ENCODE data around the gene KCNJ10.

The KCNJ10 gene

DNA sequence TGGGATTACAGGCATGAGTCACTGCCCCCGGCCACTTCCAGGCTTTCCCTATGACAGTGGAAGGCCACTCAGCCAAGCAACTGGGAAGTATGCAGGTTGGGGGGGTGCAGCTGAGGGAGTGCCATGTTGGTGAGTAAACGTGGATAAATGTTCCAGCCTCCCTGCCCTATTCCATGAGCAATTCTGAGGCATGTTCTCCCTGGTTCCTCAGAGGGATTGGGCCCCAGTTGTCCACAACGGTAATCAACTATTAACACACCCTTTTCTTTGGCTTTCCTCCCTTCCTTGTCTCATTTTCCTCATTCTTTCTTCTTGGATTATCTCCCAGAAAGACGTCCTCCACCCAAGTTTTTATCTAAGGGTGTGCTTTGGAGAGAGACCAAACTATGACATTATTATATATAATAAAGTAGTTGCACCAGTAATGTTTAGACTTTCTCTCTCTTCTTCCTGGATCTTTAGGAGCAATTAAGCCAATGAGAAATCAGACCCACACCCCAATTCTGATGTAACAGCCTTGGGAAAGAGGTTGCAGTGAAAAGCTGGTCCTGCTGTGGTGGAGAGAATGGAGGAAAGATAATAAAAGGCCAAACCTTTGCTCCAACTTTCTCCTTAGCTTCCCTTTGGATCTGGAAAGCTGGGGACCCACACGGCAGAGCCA lies 109.1 kb downstream of the KCNJ10 start:
- Histone ChIP-seq H3K36me3 (replicated peaks in 1 of 2; ENCODE audit: control insufficient read depth in 2 of 2, insufficient read depth in 2 of 2, low read length in 2 of 2) (no peaks in the 10 kb centered on the region), H2AK5ac (ENCODE audit: low read depth, low read length) (no peak overlapping the region), H3K23ac (ENCODE audit: low read depth, low read length, poor library complexity) (no peak overlapping the region), H4K8ac (ENCODE audit: low read depth, low read length) (no peak overlapping the region), H3K4me1 (ENCODE audit: control insufficient read depth in 2 of 2, insufficient read depth in 1 of 2, low read depth in 1 of 2, low read length in 2 of 2) (peaks cover 0 to 6% of the 10 kb centered on the region in 2 donors), H4K91ac (ENCODE audit: low read depth, low read length, poor library complexity) (no peak overlapping the region), H2BK12ac (ENCODE audit: low read length) (no peak overlapping the region), H3K4me2 (ENCODE audit: insufficient read depth, low read length, poor library complexity, severe bottlenecking) (no peak overlapping the region), H2AFZ (ENCODE audit: low read length) (no peak overlapping the region), H3K27ac (replicated peaks; ENCODE audit: low read length) (no peak overlapping the region), H2BK15ac (ENCODE audit: low read length) (no peak overlapping the region), H3K4ac (ENCODE audit: low read length) (no peak overlapping the region), H2BK5ac (ENCODE audit: low read length) (no peak overlapping the region), H3K79me1 (ENCODE audit: low read depth, low read length) (no peaks in the 10 kb centered on the region), H3K9me3 (replicated peaks in 1 of 2; ENCODE audit: control insufficient read depth in 2 of 2, insufficient read depth in 1 of 2, low read depth in 1 of 2, low read length in 2 of 2) (no peaks in the 10 kb centered on the region), H3K27me3 (ENCODE audit: control insufficient read depth in 3 of 3, insufficient read depth in 3 of 3, low read depth in 1 of 3, low read length in 3 of 3) (peaks cover 0 to 35% (median 0%) of the 10 kb centered on the region in 3 experiments), H3K14ac (ENCODE audit: low read length) (no peak overlapping the region), H2BK120ac (ENCODE audit: low read depth, low read length) (no peak overlapping the region), H3K4me3 (ENCODE audit: low read length in 2 of 2) (no peak overlapping the region), H3K18ac (ENCODE audit: low read length) (no peak overlapping the region), H3K9ac (ENCODE audit: low read depth, low read length, poor library complexity) (no peak overlapping the region)
- no CpG with 5 or more reads among the region's 5 CpGs for WGBS, 2 donors (ENCODE audit: extremely low coverage in 2 of 2, insufficient read length in 2 of 2, insufficient replicate concordance in 1 of 2)
- DNase-seq (ENCODE audit: low spot score), result no peak

DNA sequence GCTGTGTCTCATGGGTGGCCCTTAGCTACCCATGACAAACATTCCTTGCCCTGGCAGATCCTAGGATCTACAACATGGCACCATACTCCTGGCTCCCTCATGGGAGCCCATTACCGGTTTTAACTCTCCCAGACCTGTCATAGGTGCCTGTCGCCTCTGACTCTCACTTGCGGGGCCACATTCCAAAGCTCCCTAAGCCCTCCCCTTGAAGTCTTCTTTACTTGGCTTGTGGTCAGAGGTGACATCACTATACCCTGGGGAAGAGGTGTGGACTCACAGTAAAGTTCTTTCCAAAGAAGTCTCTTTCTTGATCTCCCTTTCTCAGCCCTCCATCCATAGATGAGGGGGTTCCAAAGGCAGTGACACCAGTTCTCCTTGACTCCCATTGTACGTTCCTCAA lies 110.5 kb downstream of the KCNJ10 start:
- H3K36me3 ChIP-seq (replicated peaks in 1 of 2; ENCODE audit: control insufficient read depth in 2 of 2, insufficient read depth in 2 of 2, low read length in 2 of 2), result no peaks in the 10 kb centered on the region
- no peak overlapping the region for H3K4me3 ChIP-seq (ENCODE audit: low read length in 2 of 2)
- no peak overlapping the region for H2BK15ac ChIP-seq (ENCODE audit: low read length)
- no peak overlapping the region for H4K8ac ChIP-seq (ENCODE audit: low read depth, low read length)
- H3K79me1 ChIP-seq (ENCODE audit: low read depth, low read length), result no peaks in the 10 kb centered on the region
- H3K23ac ChIP-seq (ENCODE audit: low read depth, low read length, poor library complexity), result no peak overlapping the region
- peaks cover 0 to 6% of the 10 kb centered on the region in 2 donors for H3K4me1 ChIP-seq (ENCODE audit: control insufficient read depth in 2 of 2, insufficient read depth in 1 of 2, low read depth in 1 of 2, low read length in 2 of 2)
- H3K4ac ChIP-seq (ENCODE audit: low read length), result no peak overlapping the region
- no peak overlapping the region for H3K14ac ChIP-seq (ENCODE audit: low read length)
- H3K4me2 ChIP-seq (ENCODE audit: insufficient read depth, low read length, poor library complexity, severe bottlenecking), result no peak overlapping the region
- no peak overlapping the region for H3K27ac ChIP-seq (replicated peaks; ENCODE audit: low read length)
- no peak overlapping the region for H2BK12ac ChIP-seq (ENCODE audit: low read length)
- H2AK5ac ChIP-seq (ENCODE audit: low read depth, low read length), result peak overlapping the region; percentile 7
- H3K18ac ChIP-seq (ENCODE audit: low read length), result no peak overlapping the region
- no peak overlapping the region for H2BK120ac ChIP-seq (ENCODE audit: low read depth, low read length)
- H2BK5ac ChIP-seq (ENCODE audit: low read length), result no peak overlapping the region
- no peak overlapping the region for H4K91ac ChIP-seq (ENCODE audit: low read depth, low read length, poor library complexity)
- H3K9ac ChIP-seq (ENCODE audit: low read depth, low read length, poor library complexity), result no peak overlapping the region
- no peaks in the 10 kb centered on the region for H3K9me3 ChIP-seq (replicated peaks in 1 of 2; ENCODE audit: control insufficient read depth in 2 of 2, insufficient read depth in 1 of 2, low read depth in 1 of 2, low read length in 2 of 2)
- peaks cover 0 to 28% (median 0%) of the 10 kb centered on the region in 3 experiments for H3K27me3 ChIP-seq (ENCODE audit: control insufficient read depth in 3 of 3, insufficient read depth in 3 of 3, low read depth in 1 of 3, low read length in 3 of 3)
- DNase-seq (ENCODE audit: low spot score), result no peak
- no CpG with 5 or more reads among the region's 4 CpGs for WGBS, 2 donors (ENCODE audit: extremely low coverage in 2 of 2, insufficient read length in 2 of 2, insufficient replicate concordance in 1 of 2)
- no peak overlapping the region for H2AFZ ChIP-seq (ENCODE audit: low read length)

DNA sequence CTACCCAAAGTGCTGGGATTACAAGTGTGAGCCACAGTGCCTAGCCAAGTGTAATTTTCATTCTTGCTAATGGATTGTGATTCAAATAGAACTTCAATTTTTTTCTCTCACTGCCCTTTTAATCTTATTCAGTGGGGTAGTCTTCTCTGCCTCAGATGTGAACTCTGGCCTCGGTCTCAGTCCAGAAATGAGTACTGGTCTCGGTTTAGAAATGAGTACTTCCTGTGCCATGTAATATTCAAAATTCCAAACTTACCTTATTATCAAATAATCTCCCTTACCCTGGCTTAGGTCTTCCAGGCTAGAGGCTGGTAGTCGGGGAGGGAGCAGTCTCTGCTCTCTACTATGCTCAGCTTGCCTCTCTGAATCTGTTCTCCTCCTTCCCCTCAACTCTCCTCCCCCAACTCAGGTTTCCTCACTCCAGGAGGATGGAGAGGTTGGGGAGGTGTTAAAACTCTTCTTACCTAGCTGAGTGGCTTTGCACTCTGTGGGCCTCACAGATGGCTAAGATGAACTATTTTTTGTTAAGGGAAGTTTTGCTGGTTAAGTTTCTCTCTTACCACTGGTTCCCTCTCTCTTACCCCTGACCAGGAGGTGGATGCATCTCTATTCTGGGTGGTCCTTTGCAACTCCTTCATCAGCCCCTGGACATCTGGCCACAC lies 111.1 kb downstream of the KCNJ10 start:
- H3K23ac ChIP-seq (ENCODE audit: low read depth, low read length, poor library complexity), result no peak overlapping the region
- no peak overlapping the region for H2BK12ac ChIP-seq (ENCODE audit: low read length)
- no peak overlapping the region for H3K4ac ChIP-seq (ENCODE audit: low read length)
- no CpG with 5 or more reads among the region's 3 CpGs for WGBS, 2 donors (ENCODE audit: extremely low coverage in 2 of 2, insufficient read length in 2 of 2, insufficient replicate concordance in 1 of 2)
- no peak overlapping the region for H2AK5ac ChIP-seq (ENCODE audit: low read depth, low read length)
- H4K8ac ChIP-seq (ENCODE audit: low read depth, low read length), result no peak overlapping the region
- H3K27ac ChIP-seq (replicated peaks; ENCODE audit: low read length), result no peak overlapping the region
- H4K91ac ChIP-seq (ENCODE audit: low read depth, low read length, poor library complexity), result no peak overlapping the region
- no peak for DNase-seq (ENCODE audit: low spot score)
- H3K4me1 ChIP-seq (ENCODE audit: control insufficient read depth in 2 of 2, insufficient read depth in 1 of 2, low read depth in 1 of 2, low read length in 2 of 2), result peaks cover 0 to 2% of the 10 kb centered on the region in 2 donors
- no peak overlapping the region for H2AFZ ChIP-seq (ENCODE audit: low read length)
- peaks cover 0 to 29% (median 0%) of the 10 kb centered on the region in 3 experiments for H3K27me3 ChIP-seq (ENCODE audit: control insufficient read depth in 3 of 3, insufficient read depth in 3 of 3, low read depth in 1 of 3, low read length in 3 of 3)
- no peak overlapping the region for H3K18ac ChIP-seq (ENCODE audit: low read length)
- no peak overlapping the region for H3K4me3 ChIP-seq (ENCODE audit: low read length in 2 of 2)
- no peak overlapping the region for H3K14ac ChIP-seq (ENCODE audit: low read length)
- no peak overlapping the region for H3K4me2 ChIP-seq (ENCODE audit: insufficient read depth, low read length, poor library complexity, severe bottlenecking)
- no peak overlapping the region for H2BK15ac ChIP-seq (ENCODE audit: low read length)
- no peak overlapping the region for H2BK5ac ChIP-seq (ENCODE audit: low read length)
- no peaks in the 10 kb centered on the region for H3K36me3 ChIP-seq (replicated peaks in 1 of 2; ENCODE audit: control insufficient read depth in 2 of 2, insufficient read depth in 2 of 2, low read length in 2 of 2)
- no peak overlapping the region for H3K9ac ChIP-seq (ENCODE audit: low read depth, low read length, poor library complexity)
- H3K79me1 ChIP-seq (ENCODE audit: low read depth, low read length), result no peaks in the 10 kb centered on the region
- H3K9me3 ChIP-seq (replicated peaks in 1 of 2; ENCODE audit: control insufficient read depth in 2 of 2, insufficient read depth in 1 of 2, low read depth in 1 of 2, low read length in 2 of 2), result no peaks in the 10 kb centered on the region
- no peak overlapping the region for H2BK120ac ChIP-seq (ENCODE audit: low read depth, low read length)

DNA sequence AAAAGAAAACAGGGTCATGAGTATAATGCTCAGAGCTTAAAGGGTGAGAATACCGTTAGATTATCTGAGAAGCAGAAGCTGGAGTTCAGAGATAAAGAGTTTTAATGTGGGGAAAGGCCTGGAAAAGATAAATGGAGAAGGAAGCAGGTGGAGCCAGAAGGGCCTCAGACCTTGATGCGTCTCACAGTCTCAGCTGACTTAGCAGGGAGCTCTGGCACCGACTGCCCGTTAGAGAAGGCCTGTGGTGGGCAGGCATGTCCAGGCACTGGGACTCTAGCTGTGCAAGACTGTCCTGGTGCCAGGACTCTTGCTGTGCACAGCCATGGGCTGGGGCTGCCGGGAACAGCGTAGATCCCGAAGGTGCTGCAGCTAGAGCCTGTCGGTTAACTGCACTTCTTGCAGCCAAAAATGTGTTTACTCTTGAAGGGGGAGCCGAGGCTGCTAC lies 112.1 kb downstream of the KCNJ10 start:
- H4K8ac ChIP-seq (ENCODE audit: low read depth, low read length), result no peak overlapping the region
- no peak for DNase-seq (ENCODE audit: low spot score)
- no peak overlapping the region for H2BK12ac ChIP-seq (ENCODE audit: low read length)
- no peaks in the 10 kb centered on the region for H3K4me1 ChIP-seq (ENCODE audit: control insufficient read depth in 2 of 2, insufficient read depth in 1 of 2, low read depth in 1 of 2, low read length in 2 of 2)
- H3K4me2 ChIP-seq (ENCODE audit: insufficient read depth, low read length, poor library complexity, severe bottlenecking), result no peak overlapping the region
- H2BK15ac ChIP-seq (ENCODE audit: low read length), result no peak overlapping the region
- H3K18ac ChIP-seq (ENCODE audit: low read length), result peak overlapping the region; percentile 70
- H3K79me1 ChIP-seq (ENCODE audit: low read depth, low read length), result no peaks in the 10 kb centered on the region
- H3K9ac ChIP-seq (ENCODE audit: low read depth, low read length, poor library complexity), result peak overlapping the region; percentile 63
- no peak overlapping the region for H3K14ac ChIP-seq (ENCODE audit: low read length)
- peaks cover 0 to 34% (median 0%) of the 10 kb centered on the region in 3 experiments for H3K27me3 ChIP-seq (ENCODE audit: control insufficient read depth in 3 of 3, insufficient read depth in 3 of 3, low read depth in 1 of 3, low read length in 3 of 3)
- H3K23ac ChIP-seq (ENCODE audit: low read depth, low read length, poor library complexity), result no peak overlapping the region
- H2AFZ ChIP-seq (ENCODE audit: low read length), result no peak overlapping the region
- H2BK5ac ChIP-seq (ENCODE audit: low read length), result no peak overlapping the region
- no peak overlapping the region for H2AK5ac ChIP-seq (ENCODE audit: low read depth, low read length)
- no peak overlapping the region for H3K4ac ChIP-seq (ENCODE audit: low read length)
- no peak overlapping the region for H4K91ac ChIP-seq (ENCODE audit: low read depth, low read length, poor library complexity)
- no peak overlapping the region for H3K27ac ChIP-seq (replicated peaks; ENCODE audit: low read length)
- WGBS, 2 donors (ENCODE audit: extremely low coverage in 2 of 2, insufficient read length in 2 of 2, insufficient replicate concordance in 1 of 2), result no CpG with 5 or more reads among the region's 9 CpGs
- no peaks in the 10 kb centered on the region for H3K36me3 ChIP-seq (replicated peaks in 1 of 2; ENCODE audit: control insufficient read depth in 2 of 2, insufficient read depth in 2 of 2, low read length in 2 of 2)
- H3K4me3 ChIP-seq (ENCODE audit: low read length in 2 of 2), result no peak overlapping the region
- H2BK120ac ChIP-seq (ENCODE audit: low read depth, low read length), result no peak overlapping the region
- H3K9me3 ChIP-seq (replicated peaks in 1 of 2; ENCODE audit: control insufficient read depth in 2 of 2, insufficient read depth in 1 of 2, low read depth in 1 of 2, low read length in 2 of 2), result no peaks in the 10 kb centered on the region

Data from neuronal stem cell (in vitro differentiated cells).